Measurements from ENCODE around the gene MRTFA.

DNA sequence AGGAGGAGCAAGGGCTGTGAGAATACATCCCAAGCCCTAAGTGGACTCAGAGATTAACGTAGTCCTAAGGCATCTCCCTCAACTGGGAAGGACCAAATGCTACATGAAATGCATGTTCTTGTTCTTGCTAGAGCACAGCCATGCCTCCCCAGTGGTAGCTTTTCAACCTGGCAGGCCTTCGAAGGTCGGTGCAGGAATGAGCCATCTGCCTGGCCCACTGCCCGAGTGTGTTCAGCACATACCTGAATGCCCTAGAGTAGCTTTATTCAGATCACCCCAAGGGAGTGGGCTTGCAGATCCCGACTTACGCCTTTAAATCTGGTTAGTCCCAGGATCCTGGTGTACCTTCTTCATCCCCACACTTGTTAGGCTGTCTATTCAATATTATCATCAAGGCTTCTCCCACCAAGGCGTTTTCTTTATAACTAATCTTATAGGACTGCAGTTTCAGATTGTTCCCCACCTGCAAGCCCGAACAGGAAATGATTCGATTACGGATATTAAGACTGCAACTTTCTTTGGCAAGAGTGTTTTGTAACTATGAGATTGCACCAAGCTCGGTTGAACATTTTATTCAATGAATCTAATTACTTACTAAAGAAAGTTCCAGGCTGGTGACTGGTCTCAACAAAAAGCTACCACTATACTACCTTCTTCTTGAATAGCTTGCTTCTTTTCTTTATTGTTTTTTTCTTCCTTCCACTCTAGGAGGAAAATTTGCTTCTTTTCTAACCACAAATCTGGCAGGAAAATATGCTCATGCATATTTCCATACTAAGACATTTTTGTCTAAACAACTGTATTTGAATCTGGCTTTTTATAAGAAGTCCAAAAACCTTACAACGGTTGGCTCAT is 150.5 kb downstream of the MRTFA start:
- TF ChIP-seq, protein P1, sequence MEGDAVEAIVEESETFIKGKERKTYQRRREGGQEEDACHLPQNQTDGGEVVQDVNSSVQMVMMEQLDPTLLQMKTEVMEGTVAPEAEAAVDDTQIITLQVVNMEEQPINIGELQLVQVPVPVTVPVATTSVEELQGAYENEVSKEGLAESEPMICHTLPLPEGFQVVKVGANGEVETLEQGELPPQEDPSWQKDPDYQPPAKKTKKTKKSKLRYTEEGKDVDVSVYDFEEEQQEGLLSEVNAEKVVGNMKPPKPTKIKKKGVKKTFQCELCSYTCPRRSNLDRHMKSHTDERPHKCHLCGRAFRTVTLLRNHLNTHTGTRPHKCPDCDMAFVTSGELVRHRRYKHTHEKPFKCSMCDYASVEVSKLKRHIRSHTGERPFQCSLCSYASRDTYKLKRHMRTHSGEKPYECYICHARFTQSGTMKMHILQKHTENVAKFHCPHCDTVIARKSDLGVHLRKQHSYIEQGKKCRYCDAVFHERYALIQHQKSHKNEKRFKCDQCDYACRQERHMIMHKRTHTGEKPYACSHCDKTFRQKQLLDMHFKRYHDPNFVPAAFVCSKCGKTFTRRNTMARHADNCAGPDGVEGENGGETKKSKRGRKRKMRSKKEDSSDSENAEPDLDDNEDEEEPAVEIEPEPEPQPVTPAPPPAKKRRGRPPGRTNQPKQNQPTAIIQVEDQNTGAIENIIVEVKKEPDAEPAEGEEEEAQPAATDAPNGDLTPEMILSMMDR (IDR thresholded peaks at IDR 0.05), result no peak
- TF ChIP-seq ZFX (IDR thresholded peaks at IDR 0.05; ENCODE audit: borderline replicate concordance), result no peak

All from 22Rv1 (cell line).